Activated naive CD8-positive, alpha-beta T cell treated with anti-CD3 and anti-CD28 coated beads, Interleukin-2, amount 50 U/mL, for 16 hours (primary cell): ENCODE data around the gene LRRC14B.
"Not testable (repeated sequence)": the region's sequence is repeated elsewhere in the genome, so short reads cannot be mapped to it uniquely, and the experiment has no call there.

Experiments used
- DNase-seq: peaks from one replicate; pipeline ENCODE4 v3.0.0-alpha.2; 2020; ENCODE audit warnings: low read depth, low spot score

The LRRC14B gene

GRCh38 chr5:160173-160510, 31.2 kb upstream of the LRRC14B start:
- DNase-seq, result no peak

DNA sequence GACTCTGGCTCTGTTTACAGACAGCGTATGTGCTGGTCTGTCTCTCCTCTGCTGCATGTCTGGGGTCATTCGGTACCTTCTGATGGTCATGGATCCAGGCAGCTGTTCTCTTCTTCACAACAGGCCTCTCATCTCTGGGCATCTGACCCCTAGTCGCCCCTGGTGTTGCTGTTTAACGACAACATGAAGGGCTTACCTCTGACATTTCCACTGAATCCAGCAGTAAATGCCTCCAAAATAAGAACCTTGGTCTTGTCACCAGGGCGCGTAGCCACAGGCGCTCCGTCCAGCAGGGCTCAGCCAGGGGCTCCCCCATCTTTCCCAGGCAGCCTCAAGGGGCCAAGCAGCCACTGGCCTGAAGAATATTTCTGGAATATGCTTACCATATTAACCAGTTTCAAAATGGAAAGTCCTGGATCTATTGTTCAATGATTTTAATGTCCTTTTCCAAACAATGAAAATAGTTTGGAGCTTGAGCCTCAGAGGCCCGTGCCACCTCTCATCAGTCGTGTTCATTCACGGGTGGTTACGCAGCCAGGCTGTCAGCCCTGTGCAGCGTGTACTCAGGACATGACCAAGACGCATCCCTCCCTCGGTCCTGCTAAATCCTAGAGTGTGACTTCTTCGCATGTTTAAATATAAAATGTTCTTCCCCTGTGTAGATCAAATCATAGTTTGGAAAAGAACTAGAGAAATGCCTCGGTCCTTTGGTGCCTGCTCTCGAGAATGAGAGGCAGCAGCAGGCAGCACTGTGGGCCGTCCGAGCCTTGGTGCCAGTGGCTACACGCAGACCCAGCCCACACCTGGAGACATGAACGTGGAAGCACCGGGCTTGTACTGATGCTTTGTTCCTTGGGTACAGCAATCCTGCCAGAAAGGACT, 30.1 kb upstream of the LRRC14B start:
- no peak for DNase-seq

GRCh38 chr5:161803-162110, 29.5 kb upstream of the LRRC14B start:
- DNase-seq, result no peak

DNA sequence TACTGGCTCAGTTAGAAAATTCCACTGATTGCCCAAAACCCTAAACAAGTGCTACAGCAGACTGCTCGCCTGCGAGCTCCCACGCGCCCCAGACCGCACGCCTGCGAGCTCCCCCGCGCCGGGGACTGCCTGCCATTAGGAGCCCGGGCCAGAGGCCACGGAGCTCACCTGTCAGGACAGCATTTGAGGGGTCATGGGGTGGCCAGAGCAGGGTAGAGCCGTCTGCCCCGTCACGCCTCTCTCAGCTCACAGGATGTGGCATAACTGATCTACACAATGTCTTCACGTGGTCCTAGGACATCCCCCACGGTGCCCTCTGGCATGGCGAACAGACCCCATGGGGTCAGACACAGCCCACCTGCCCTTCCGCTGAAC, 29.1 kb upstream of the LRRC14B start:
- no peak for DNase-seq

- DNase-seq, result no peak
Measured at GRCh38 chr5:162565-163337, 28.5 kb upstream of the LRRC14B start.

- no peak for DNase-seq
Measured at GRCh38 chr5:163338-163620, 28.0 kb upstream of the LRRC14B start.

- DNase-seq, result no peak
Measured at GRCh38 chr5:163841-164240, 27.5 kb upstream of the LRRC14B start.

DNA sequence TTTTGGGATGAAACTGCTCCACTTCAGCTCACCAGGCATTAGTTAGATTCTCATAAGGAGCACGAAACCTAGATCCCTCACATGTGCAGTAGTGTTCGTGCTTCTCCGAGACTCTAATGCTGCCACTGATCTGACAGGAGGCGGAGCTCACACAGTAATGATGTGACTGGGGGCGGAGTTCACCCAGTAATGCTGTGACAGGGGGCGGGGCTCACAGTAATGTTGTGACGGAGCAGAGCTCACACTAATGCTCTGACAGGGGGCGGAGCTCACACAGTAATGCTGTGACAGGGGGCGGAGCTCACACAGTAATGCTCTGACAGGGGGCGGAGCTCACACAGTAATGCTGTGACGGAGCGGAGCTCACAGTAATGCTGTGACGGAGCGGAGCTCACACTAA, 27.1 kb upstream of the LRRC14B start:
- DNase-seq, result no peak

DNA sequence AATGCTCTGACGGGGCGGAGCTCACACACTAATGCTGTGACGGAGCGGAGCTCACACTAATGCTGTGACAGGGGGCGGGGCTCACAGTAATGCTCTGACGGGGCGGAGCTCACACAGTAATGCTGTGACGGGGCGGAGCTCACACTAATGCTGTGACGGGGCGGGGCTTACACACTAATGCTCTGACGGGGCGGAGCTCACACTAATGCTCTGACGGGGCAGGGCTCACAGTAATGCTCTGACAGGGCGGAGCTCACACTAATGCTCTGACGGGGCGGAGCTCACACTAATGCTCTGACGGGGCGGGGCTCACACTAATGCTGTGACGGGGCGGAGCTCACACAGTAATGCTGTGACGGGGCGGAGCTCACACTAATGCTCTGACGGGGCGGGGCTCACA, 26.5 kb upstream of the LRRC14B start:
- DNase-seq, result not testable (repeated sequence)

DNA sequence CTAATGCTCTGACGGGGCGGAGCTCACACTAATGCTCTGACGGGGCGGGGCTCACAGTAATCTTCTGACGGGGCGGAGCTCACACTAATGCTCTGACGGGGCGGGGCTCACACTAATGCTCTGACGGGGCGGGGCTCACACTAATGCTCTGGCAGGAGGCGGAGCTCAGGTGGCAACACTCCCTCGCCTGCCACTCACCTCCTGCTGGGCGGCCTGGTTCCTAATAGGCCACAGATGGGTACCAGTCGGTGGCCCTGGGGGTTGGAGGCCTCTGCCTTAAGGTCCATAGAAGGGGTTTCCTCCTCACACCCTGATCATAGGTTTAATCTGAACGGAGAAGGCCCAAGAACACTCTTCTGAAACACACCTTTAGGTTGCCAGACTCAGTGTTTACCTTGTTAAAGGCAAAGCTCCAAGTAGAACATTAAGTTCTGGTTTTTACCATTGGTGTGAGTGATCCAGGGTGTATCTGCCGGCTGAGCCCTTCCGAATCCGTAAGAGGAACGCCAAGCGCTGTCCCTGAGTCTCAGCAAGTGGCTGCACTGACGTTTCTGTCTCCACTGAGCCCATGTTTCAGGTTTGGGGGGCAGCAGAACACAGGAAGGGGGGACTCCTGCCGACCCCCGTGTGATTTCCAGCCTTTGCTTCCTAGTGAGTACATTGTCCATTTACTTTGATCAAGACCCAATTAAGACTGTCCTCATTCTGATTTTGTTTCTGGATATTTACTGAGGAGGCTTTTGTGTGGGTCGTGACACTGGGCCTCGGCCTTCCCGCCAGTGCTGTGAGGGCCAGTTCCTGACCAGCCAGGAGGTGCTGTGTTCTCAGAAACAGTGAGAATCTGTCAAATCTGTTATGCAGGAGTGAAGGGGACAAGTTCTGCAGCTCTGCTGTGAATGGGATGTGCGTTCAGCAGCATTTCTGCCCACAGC, 24.6 kb upstream of the LRRC14B start:
- DNase-seq, result no peak

- no peak for DNase-seq
Measured at GRCh38 chr5:167511-167910, 23.8 kb upstream of the LRRC14B start.

- DNase-seq, result no peak
Measured at GRCh38 chr5:167982-168660, 23.2 kb upstream of the LRRC14B start.

GRCh38 chr5:169071-169727, 22.1 kb upstream of the LRRC14B start:
- DNase-seq, result no peak

- no peak for DNase-seq
Measured at GRCh38 chr5:169728-170094, 21.6 kb upstream of the LRRC14B start.

DNA sequence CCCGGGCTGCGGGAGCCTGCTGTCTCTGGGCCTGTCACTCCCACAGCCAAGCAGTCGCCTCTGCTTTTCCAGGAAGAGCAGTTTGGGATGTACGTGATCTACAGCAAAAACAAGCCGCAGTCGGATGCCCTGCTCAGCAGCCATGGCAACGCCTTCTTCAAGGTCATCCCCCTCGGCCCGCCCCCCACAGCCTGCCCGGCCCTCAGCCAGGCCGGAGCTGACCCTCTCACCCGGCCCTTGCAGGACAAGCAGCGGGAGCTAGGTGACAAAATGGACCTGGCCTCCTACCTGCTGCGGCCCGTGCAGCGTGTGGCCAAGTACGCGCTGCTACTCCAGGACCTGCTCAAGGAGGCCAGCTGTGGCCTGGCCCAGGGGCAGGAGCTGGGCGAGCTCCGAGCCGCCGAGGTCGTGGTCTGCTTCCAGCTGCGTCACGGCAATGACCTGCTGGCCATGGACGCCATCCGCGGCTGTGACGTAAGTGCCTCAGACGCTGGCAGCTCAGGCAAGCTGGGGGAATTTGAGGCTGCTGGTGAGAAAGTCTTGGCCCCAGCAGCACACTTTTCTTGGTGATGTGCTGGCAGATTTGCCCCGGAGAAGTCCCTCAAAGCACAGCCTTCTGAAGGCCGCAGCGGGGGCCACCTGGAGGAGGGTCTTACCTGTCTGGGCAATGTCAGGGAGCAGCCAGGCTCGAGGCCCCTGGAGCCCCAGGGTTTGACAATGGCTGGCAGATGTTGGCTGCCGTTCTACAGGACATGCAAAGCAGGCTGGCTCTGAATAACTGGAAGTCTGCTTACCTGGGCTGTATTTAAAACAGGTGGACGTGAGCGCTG, 20.1 kb upstream of the LRRC14B start:
- DNase-seq, result no peak

GRCh38 chr5:171801-172331, 19.4 kb upstream of the LRRC14B start:
- no peak for DNase-seq

DNA sequence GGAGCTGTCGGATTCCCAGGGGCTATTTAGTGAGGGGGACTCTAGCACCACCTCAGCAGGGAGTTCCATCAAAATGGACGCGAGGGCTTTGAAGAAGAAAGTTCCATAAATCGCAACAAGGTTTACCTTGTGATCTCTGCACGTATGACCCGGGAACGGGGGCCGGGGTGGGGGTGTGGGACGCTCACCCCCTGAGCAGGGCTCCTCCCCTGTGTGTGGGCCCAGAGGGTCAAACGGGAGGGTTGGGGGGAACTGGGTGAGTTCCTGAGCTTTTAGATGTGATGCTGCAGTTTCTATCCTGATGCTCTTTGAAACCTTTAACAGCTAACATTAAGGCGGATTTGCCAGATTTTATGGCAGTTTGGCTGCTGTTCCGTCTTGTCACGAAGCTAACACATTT, 18.9 kb upstream of the LRRC14B start:
- no peak for DNase-seq

DNA sequence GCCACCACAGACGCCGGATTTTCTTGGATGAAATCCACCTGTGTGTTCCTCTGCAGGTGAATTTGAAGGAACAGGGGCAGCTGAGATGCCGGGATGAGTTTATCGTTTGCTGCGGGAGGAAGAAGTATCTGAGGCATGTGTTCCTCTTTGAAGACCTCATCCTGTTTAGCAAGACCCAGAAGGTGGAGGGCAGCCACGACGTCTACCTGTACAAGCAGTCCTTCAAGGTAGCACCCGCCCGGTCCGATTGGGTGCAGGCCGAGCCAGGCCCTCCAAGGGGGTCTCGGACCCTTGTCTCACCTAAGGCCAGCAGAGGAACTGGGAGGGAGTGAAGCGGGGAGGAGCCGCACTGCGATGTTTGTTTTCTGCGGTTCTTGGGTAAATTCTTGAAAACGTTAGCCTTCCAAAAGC, 18.4 kb upstream of the LRRC14B start:
- no peak for DNase-seq

- DNase-seq, result no peak
Measured at GRCh38 chr5:173392-174290, 17.7 kb upstream of the LRRC14B start.
